ENCODE measurements around the gene DAPK1.

DAPK1 gene

GRCh38 chr9:87597710-87598443, 100.2 kb downstream of the DAPK1 start:
- DNase-seq = no peak

- no peak for DNase-seq
Observed at GRCh38 chr9:87599901-87600610, 102.4 kb downstream of the DAPK1 start.

- no peak for DNase-seq
Observed at GRCh38 chr9:87601176-87601575, 103.5 kb downstream of the DAPK1 start.

DNA sequence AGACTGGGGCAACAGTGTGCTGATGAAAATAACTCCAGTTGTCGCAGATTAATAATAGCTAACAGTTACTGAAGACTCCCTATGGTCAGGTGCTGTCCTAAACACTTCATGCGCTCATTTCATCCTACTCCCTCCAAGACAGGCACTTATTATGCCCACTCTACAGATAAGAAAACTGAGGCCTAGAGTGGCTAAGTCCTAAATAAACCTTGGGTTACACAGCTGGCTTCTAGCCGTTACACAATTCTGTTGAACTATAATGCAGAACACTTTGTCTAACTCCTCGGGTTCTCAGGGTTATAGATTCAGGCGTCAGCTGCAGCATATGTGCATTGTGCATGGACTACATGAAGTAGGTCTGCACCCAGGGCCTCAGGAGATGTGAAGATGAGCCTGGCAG, 103.9 kb downstream of the DAPK1 start:
- no peak for DNase-seq

GRCh38 chr9:87602933-87603643, 105.4 kb downstream of the DAPK1 start:
- no peak for DNase-seq

GRCh38 chr9:87603854-87604490, 106.3 kb downstream of the DAPK1 start:
- DNase-seq = no peak

- DNase-seq = no peak
Observed at GRCh38 chr9:87604886-87605588, 107.4 kb downstream of the DAPK1 start.

DNA sequence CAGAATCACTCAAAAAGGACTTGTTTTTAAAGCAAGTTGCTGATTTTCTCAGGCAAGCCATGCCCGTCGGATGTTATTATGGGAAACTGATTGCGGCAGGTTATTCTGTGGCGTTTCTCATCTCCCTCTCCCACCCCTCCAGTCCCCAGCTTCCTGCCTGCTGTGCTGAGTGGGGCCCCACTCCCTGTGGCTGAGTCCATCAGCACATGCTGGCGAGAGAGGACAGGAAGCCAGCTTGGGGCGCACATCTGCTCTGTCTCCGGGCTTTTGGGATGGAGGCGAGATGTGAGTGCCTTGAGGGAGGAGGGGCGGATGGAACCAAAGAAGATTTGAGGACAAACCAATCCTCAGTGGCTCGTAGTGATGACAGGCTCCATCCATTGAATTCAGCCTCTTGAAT, 108.0 kb downstream of the DAPK1 start:
- no peak for DNase-seq

DNA sequence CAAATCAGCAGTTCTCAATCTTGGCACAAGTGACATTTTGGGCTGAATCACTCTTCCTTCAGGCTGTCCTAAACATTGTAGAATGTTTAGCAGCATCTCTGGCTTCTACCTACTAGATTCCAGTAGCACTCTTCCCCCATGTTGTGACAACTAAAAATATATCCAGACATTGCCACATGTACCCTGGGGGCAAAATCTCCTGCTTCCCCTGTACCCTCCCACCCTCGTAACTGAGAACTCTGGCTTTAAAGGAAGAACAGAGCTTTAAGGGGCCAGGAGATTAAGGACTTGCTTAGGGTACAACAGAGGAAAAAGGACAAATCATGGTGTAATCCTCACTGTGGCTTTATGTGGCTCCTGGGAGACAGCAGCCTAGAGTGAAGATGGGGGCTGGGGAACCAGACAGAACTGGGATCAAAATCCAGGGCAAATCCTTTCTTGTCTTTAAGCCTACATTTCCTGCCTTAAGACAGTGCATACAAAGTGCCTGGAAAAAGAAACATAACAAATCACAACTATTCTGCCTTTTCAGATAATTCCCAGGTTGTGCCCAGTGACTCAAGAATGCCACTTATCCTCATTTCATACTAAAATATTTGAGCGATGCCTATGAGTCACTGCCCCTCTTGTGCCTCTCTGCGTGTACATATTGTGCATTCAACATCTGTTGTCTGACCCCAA, 109.3 kb downstream of the DAPK1 start:
- no peak for DNase-seq

DNA sequence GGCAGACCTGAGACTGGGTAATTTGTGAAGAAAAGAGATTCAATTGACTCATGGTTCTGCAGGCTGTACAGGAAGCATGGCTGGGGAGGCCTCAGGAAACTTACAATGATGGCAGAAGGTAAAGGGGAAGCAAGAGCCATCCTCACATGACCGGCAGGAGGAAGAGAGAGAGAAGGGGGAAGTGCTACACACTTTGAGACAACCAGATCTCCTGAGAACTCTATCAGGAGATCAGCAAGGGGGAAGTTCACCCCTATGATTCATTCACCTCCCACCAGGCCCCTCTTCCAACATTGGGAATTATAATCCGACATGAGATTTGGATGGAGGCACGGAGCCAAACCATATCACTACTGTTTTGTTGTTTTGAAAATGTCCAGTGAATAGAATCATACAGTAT, 110.2 kb downstream of the DAPK1 start:
- DNase-seq = no peak

DNA sequence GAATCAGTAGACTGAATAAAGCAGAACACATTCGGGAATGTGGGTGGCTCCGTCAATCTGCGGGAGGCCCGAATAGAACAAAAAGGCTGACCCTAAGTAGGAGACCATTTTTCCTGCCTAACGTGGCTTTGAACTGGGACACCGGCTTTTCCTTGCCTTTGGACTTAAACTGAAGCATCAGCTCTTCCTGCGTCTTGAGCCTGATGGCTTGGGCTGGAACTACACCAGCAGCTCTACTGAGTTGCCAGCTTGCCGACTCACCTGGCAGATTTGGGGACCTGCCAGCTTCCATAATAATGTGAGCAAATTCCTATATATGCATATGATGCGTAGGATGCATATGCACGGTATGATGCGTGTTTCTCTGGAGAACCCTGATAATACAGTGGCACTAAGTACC, 111.3 kb downstream of the DAPK1 start:
- no peak for DNase-seq

DNA sequence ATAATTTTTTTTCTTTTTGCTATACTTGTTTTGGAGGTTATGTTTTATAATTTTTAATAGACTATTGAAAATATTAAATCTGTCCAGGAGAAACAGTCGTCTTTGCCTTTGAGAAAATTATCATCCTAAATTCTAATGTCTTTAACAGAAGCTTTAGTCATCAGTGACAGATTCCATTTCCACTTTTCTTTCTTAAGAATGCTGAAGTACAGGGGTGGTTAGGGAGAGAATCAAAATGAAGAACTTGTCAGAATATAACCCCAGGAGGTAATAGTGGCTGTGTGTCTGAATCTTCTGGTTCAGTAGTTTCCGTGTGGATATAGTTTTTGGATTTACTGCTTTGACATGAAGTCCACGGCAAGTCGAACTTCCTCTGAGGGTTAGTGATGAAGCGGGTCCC, 111.8 kb downstream of the DAPK1 start:
- DNase-seq = no peak

DNA sequence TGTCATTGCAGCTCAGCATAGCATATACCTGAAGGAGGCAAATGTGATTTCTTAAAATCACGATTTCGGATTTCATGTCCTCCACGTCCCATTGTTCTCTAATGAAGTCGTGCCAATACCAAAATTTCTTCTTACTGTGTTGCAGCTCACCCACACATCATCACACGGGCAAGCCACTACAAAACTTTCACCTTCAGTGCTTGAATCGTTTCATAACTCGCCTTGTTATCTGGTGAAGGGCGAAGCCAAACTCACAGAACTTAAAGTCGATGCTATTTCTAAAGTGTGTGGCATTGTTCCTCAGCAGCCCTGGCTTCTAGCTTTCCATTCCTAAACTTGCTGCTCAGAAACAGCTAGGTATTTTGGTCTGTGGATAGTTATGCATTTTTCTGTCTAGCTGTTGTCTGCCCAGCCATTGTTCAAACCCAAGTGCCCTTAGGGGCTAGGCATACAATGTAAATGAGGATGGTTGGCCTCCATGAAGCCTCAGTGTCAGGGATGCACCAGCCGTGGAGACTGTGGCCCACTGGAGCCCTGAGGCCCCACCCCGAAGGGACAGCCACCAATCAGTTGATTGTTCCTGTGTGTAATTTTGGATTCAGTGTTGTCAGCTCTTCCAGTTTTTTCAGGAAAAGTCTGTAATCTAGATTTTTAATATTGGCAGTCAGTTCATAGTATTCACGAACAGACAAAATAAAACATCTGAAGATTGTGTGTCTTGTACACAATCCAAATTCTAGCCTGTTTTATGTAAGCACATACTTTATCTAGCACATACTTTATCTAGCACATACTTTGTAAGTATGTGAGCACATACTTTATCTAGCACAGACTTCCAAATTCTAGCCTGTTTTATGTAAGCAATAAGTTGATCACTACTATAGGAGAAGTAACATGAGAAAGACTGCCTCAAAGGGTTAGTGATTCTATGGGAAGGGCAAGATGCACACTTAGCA, 112.8 kb downstream of the DAPK1 start:
- no peak for DNase-seq

DNA sequence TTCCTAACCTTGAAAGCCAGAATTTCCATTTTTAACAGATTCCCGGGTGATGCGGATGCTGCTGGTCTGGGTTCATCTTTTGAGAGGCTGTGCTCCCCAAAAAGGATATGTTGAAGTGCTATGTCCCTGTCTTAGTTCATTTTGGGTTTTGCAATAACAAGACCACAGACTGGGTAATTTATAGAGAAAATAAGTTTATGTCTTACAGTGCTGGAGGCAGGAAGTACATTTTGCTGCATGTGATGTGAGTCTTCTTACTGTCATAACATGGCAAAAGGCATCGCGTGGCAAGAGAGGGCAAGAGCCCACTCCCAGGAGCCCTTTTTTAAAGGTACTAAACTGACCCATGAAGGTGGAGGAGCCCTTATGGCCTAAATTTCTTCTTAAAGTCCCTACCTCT, 114.1 kb downstream of the DAPK1 start:
- no peak for DNase-seq

DNA sequence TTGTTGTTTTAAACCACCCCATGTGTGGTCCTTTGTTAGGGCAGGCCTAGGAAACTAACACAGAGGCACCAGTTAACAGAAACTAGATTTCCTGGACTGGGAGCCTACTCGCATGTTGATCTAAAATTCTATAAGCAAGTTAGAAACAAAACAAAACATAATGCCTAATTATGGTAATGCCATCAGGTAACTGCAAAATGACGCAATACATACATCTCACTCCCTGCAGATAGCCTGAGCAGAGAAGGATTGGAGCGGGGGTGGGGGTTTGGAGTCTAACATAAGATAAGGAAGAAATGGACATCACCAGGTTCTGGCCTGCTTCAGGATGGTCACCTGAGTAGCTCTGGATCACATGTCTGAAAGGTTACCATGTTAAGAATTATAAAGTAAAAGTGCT, 114.9 kb downstream of the DAPK1 start:
- DNase-seq = no peak

- DNase-seq = no peak
Observed at GRCh38 chr9:87613265-87614111, 115.8 kb downstream of the DAPK1 start.

DNA sequence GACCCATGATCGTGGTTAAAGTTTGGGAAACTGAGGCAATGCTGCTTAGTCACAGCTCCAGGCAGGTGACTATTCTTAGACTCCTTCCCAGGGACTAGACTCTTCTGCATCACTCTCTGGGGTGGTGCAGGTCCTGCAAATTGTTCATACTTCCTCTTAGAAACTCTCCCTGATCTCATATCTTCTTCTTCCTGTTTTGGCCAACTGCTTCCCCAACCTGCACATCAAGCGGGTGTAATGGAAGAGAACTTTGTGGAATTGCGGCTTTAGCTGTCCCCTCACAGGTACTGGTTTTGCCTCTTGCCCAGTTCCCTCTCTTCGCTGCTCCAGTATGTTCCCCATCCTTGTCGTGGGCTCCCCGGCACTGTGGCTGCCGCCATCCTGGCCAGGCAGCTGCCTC, 116.7 kb downstream of the DAPK1 start:
- no peak for DNase-seq

- DNase-seq = no peak
Observed at GRCh38 chr9:87615136-87615535, 117.5 kb downstream of the DAPK1 start.

- DNase-seq = no peak
Observed at GRCh38 chr9:87615547-87616148, 118.0 kb downstream of the DAPK1 start.

DNA sequence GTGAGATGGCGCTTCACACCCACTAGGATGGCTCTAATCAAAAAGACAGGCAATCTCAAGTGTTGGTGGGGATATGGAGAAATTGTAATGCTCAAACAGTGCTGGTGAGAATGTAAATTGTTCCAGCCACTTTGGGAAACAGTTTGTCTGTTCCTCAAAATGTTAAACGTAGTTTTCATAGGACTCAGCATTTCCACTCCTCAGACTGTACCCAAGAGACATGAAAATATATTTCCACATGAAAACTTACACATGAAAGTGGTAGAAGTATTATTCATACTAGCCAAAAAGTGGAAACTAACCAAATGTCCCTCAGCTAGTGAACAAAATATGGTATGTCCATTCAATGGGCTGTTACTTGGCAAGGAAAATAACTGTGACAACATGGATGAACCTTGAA, 120.6 kb downstream of the DAPK1 start:
- no peak for DNase-seq
